Stimulated activated CD8-positive, alpha-beta memory T cell treated with anti-CD3 and anti-CD28 coated beads, Interleukin-12 subunit alpha, Interleukin-12 subunit beta, amount 100 ng/mL, for 4 hours (primary cell): ENCODE measurements around the gene FOXD3.

Experiments used
- DNase-seq: peaks from one replicate; pipeline ENCODE4 v3.0.0-alpha.2; 2020; ENCODE audit warnings: low read depth

FOXD3 gene

DNA sequence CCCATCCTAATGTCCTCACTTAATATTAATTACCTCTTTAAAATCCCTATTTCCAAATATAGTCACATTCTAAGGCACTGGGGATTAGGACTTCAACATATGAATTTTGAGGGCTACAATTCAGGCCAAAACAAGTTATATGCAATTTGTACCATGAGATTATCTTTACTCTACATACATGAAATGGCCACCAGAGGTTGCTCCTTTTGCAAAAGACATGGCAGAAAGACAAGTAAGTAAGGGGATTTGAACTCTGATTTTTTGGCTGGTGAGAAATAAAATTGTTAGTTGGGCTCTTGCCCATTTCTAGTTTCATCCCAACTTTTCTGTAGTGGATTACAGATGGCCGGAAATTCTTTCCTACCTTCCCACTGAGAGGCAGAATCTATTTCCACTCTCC, 40.2 kb downstream of the FOXD3 start:
- no peak for DNase-seq

DNA sequence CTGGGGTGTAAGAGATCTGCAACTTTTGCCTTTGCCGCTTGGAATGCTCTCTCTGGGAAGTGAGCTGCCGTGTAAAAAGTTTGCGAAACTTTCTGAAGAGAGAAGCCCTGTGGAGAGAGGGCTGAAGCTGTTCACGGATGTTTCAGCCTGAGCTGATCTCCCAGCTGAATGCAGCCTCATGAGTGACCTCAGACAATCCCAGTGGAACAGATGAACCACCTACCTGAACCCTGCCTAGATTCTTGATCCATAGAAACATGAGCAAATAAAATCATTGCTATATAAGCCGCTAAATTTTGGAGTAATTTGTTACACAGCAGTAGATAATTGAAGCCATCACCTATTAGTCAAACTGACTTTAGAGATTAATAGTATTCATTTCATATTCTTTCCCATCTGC, 40.6 kb downstream of the FOXD3 start:
- no peak for DNase-seq

DNA sequence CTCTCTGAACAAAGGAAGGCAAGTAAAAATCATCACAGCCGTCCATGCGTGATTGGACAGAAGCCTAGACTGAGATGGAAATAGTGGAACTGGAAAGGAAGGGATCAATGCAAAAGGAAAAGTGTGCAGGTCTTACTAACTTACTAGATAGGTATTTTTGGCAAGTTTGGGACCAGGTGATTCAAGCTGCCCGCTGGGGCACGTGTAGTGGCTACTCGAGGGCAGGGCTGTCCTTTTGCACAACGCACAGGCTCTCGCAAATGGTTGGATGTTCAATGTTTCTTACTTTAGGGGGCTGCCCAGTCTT, 44.5 kb downstream of the FOXD3 start:
- DNase-seq: no peak

DNA sequence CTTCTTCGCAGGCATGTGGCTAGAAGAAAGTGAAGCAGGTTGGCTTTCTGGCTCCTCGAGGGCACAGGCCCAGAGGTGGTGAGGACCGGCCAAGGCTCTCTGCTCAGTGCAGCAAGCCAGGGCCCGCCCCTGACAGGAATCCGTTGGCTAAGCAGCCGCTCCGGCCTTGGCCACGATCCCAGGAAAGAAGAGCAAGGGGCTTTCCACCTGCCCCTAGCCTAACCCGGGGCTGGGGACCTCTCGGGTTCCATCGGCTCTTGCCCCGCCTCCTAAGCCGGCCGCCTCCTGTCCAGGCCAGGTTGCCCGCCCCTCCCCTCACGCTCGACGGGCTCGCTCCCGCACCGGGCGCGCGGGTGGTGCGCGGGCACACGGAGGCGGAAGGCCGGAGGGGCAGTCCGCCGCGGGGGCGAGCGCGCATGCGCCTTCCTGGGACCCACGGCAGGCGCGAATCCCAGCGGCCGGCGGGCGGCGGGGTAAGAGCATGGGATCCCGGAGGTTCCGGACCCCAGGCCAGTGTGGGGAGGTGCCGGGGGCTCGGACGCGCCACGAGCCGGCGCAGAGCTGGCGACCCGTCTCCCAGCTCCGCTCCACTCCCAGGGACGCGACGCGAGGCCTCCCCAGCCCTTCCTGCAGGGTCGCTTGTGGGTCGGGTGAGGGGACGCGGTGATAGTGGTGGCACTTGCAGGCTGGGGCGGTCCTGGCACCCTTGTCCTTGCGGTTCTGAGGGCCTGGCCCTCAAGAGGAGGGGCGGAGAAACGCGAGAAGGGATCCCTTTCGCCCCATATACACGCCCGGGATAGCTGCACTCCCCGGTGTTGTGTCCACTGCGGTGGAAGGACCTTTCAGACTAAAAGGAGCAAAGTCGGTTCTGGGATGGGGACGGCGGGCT, 45.1 kb downstream of the FOXD3 start, which contains the start of gene ALG6:
Gene ALG6 (plus strand): TSS at position 413 of the 889 bp plus-strand sequence. CDS start 3,351 bp downstream, outside the sequence.
- peak; percentile 92 for DNase-seq

DNA sequence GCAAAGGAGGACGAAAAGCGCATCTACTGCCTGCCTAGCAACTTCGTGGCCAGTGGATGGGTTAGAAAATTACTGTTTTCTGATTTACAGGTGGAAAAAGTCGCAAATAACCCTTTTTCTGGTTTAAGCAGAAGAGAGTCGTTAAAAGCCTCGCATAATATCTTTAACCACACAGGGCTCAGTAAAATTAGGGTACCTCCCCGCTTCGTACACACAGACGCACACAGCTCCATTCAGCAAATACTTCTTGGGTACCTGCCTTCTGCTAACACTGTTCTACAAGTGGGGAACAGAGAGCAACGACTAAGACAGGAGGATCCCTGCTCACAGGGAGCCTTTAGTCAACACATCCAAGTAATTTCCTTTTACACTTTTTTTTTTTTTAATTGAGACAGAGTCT, 45.8 kb downstream of the FOXD3 start:
- DNase-seq: no peak
